HG02943 (cell line): Measurements from ENCODE around the gene DAAM2.

Source experiments
- ATAC-seq: cut with Tn5 transposase; IDR thresholded peaks from one replicate; pipeline ENCODE4 v1.9.1; 2021; ENCODE audit warnings: mild to moderate bottlenecking, low read depth, moderate library complexity; ENCODE audit not compliant: unreplicated experiment

DAAM2 gene

DNA sequence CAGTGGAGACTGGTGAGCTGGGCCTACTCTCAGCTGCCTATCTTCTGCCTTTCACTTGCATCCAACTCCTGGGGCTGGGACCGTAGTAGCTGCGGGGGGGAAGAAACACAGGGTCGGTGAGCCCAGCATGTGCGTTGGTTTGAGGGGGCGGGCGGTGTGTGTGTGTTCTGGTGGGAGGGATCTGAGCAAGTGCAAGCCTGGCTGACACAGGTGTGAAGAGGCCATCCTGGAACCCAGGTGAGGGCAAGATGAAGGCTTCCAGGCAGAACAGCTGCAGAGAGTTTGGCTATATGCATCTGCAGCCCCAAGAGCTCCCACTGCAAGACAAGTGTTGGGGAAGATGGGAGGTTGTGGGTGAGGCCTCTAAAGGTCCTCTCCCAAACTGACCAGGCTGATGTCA lies 111.5 kb downstream of the DAAM2 start:
- ATAC-seq = no peak

DNA sequence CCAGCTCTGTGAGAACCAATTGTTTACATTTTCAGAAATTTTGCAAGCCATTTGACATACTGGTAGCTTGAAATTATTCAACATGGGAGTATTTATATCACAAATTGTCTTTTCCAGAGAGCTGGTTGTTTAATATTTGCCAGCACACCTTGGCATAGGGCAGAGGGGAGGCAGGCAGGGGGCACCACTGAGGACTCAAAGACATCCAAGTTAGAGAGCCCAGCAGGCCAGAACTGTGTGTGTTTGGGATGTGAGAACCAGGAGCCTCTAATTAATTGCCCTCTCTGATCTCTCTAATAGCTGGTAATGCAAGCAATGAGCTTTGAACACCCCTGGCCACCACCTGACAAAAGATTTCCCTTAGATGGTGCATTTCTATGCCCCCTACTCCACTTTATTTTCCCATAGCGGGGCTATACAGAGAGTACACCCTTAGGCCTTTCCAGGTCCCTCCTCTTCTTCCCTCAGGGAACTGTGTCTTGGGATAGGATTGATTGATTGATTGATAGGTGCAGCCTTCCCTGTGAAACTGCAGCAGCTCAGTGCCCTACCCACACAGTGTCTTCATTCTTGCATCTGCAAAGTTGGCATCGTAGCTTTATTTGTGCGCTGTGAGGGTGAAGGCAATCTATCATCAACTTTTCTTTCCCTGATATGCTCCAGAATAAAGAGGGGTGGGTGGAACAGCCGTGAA lies 112.9 kb downstream of the DAAM2 start:
- no peak for ATAC-seq

DNA sequence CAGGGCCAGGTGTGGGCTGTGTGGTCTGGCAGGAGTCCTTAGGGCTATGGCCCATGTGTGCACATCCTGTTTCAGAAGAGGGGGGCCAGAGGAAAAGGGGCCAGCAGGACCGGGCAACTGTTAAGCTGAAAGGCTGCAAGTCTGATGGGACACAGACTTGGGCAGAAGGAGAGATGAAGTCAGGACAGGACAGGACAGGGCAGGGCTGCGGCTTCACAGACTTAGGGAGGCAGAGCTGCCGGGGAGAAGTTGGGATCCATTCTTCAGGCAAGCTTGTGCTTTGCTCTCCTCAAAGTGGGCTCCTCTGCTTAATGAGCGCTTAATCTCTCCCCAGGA lies 113.4 kb downstream of the DAAM2 start:
- ATAC-seq = no peak

DNA sequence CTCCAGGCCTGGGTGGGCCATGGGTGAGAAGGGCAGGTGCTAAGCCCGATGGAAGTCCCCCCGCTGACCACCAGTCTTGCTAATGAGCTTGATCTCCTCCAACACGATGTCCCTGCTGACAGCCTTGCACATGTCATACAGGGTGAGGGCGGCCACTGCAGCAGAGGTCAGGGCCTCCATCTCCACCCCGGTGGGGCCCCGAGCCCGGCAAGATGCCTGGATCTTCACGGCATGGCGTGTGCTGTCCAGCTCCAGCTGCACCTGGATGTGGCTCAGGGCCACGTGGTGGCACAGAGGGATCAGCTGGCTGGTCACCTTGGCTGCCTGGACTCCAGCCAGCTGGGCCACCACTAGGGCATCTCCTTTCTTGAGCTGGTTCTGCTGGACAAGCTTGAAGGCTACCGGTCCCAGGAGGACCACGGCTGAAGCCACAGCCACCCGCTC lies 114.2 kb downstream of the DAAM2 start:
- ATAC-seq = no peak

DNA sequence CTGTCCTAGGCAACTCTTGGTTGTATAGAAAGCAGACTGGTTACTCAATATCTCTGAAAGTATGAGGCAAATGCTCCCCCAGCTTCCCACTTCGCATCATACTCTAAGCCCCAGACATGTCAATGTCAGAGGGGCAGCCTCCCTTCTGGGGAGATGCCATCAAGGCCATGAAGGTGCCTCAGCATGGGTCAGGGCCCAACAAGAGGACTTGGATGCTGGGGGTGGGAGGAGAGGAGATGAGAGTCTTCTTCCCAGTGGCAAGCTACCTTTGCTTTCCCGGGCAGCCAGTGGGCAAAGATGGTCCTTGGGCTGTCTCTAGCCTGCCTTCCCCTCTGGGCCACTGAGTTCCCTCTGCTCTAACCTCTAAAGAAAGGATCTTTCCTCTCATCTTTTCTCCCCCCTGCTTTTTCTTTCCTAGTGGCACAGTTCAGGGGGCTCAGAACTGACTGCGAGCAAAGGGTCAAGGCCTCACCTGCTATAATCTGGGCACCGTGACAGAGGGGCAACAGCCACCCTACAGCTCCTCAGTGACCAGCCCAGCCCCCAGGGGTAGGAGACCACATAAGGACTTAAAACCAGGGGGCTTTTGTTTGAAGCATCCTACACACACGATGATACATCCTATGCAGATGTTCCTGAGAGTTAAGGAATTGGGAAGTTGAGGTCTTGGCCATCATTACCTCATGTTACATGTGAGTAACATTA lies 115.8 kb downstream of the DAAM2 start:
- ATAC-seq = no peak

DNA sequence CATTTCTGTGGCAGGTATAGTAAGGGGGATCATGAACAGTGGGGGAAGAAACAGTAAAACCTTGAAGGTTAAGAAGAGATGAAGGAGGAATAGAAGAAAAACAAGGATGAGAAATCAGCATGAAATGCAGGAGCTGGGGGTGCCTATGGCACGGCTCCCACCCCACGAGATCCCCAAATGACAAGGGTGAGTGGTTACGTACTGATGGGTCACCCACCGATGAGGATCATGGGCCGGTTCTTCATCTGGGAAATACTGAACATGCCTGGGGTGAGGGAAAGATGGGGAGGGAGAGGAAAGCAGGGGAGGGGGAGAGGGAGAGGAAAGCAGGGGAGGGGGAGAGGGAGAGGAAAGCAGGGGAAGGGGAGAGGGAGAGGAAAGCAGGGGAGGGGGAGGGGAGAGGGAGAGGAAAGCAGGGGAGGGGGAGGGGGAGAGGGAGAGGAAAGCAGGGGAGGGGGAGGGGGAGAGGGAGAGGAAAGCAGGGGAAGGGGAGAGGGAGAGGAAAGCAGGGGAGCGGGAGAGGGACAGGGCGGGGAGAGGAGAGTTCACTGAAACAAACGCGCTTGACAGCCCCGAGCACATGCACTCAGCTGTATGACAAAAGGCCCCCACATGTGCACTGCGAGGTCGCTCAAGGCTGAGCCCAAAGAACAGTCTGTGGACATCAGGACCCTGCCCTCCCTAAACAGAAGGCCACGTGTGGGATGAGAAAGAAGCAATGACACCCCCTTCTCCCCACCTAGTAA lies 116.8 kb downstream of the DAAM2 start:
- ATAC-seq = no peak

DNA sequence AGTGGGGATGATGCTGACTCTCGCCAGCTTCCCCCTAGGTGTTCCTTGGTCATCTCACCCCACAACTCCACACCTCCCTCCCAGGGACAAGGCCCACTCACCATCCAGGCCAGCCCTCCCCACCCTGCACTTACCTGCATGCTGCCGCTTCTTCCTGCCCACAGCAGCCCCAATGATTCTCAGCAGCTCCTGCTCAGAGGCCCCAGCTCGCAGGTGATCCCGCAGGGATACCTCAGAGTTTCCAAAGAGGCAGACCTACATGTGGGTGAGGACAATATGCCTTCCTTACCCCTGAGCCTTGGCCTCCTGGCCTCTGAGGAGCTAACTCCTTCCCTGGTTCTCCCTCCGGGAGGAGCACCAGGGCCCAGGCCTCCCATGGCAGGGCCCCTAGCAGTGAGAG lies 117.5 kb downstream of the DAAM2 start:
- ATAC-seq = no peak

DNA sequence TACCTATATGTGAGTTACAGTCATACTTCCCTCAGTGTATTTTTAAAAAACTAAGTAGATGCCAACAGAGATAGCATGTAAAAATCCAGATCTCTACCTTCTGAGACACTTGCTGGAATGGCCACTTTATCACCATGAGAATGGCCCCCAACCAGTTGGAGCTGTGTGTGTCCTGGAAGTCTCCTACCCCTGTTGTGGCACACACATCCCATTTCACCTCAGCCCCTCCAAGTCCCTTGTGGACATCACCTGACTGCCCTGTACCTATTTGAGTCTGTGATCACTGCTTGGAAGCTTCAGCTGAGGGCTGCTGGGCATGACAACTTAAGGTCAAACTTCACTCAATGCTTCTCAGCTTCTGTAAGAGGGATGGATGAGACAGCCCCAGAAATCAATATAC lies 118.0 kb downstream of the DAAM2 start:
- no peak for ATAC-seq

DNA sequence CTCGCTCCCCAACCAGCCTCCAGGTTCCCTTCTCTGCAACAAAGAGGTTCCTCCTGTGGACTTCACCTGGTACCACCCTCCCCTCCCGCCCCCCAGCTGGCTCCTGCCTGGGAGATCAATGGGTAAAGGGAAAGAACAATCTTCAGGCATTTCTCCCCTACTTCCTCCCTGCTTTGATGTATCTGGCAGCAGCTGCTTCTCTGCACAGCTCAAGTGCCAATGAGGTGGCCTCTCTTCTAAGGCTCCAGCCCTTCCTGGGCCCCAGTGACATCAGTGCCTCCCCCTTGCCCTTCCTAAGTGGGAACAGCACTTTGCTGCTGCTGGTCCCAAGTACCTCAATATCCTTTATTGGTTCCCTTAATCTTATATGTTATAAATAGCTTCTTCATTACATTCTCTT lies 118.6 kb downstream of the DAAM2 start:
- no peak for ATAC-seq

DNA sequence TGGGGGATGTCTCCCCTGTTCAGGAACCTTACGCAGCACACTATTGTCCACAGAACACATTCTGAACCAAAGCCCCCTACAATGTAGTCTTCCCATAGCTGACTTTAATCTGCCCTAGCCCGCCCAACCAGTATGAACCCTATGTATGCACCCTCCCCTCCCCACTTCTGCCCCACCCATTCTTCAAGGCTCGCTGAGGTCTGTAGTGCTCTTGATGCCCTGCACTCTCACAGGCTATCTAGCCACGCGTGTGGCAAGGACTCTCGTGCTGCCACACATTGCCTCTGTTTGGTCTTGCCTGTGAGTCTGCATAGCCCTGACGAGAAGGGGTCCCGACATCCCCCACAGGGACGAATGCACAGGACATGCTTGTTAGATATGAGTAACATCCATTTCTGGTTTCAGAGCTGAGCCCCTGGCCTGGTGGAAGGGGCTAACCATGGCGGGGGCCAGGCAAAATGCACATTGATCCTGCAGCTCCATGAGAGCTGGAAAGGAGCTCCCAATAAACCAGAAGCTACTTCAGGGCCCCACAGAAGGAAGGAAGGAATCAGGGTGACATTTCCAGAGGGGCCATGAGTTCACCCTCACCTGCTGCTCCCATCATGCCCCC lies 119.4 kb downstream of the DAAM2 start:
- ATAC-seq = no peak

DNA sequence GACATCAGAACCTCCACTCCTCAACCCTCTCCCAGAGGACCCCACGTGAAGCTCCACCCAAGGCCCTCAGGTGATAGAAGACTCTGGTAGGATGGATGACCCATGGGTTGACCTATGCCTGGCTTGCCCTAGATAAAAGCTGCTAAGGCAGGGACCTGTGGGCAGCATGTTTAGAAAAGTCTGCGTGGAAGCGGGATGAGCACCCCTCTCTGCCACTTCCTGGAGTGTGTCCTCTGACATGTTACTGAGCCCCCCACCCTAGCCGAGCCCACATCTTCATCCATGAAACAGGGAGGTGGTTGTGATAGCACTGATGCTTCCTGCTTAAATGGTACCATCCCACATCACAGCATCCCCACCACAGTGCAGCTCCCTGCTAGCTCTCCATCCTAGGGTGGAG lies 120.3 kb downstream of the DAAM2 start:
- ATAC-seq = no peak

DNA sequence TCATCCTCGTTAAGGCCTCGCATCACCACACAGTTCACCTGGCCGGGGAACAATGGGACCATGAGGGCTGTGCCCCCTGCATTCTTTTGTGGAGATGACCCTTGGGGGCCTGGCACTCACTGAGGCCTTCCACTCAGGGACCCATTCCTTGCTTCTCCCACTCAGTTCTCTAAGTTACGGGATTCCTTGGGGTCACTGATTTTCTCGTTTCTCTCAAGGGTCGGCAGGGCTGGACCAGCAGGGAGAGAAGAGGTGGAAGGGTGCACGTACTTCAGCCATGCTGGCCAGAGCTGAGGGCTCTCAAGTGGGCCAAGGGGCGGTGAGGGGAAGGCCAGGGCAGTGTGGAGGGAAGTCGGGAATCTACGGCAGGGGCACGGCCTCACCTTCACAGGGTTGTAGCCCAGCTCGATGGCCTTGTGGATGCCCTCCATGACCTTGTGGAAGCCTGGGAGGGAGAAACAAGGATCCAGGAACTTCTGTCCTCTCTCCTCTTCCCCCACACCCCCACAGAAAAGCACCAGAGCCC lies 121.3 kb downstream of the DAAM2 start:
- ATAC-seq = no peak

DNA sequence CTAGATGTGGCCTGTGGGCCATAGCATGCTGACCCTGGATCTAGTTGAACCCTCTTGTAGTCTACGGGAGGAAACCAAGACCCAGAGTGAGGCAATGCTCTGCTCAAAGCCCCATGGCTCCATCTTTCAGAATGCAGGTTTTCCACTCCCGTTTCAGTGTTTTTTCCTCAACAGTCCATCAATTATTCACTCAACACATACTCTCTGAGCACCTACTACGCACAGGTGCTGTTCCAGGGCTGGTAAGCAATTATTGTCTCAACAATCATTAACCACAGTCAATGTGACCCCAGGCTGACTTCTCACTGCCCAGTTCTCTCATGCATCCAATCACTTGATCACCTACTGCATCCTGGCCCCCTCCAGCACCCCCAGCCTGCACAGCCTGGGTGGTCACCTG lies 122.1 kb downstream of the DAAM2 start:
- no peak for ATAC-seq

DNA sequence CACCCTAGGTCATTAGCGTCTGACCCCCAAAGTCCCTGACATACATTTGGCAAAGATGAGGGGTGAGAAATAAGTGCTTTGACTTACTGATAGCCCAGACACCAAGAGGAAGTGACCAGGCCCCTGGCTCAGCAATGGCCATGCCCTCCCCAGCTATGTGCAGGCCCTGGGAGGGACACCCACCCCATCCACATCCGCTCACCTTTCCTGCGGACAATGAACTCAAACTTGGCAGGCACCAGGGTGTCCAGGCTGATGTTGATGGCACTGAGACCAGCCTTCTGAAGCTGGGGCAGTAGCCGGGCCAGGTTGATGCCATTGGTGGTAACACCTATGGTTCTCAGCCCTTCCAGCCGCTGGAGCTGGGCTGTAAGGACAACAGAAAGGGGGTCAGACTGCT lies 123.7 kb downstream of the DAAM2 start:
- no peak for ATAC-seq

DNA sequence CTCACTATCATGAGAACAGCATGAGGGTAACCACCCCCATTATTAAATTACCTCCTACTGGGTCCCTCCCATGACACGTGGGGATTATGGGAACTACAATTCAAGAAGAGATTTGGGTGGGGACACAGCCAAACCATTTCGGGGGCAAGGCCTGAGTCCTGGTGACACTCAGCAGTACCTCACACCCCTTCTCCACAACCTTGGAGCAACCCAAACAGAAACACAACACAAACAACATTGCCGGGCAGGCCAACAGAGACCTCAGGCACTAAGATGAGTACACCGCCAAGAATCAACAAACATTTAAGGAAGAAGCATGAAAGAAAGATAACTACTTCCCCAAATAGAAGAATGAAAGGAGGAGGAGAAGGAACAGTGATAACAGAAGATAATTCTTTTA lies 125.2 kb downstream of the DAAM2 start:
- ATAC-seq = no peak

DNA sequence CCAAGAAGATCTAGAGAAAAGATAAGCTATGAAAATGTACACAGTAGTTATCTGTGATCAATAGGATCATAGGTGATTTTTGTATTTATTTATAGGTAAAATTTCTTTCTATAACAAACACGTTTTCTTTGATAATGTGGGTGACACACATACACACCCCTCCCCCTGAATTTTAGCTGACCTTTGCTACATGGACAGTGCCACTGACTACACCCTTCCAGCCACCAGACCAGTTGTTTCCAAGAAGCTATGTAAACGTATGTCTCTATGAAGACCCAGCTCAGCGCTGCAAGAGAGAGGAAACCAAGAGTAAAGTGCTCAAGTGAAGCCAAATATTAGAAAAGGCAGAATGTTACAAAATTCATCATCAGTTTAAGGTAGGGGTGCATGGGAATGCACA lies 125.8 kb downstream of the DAAM2 start:
- ATAC-seq = no peak

DNA sequence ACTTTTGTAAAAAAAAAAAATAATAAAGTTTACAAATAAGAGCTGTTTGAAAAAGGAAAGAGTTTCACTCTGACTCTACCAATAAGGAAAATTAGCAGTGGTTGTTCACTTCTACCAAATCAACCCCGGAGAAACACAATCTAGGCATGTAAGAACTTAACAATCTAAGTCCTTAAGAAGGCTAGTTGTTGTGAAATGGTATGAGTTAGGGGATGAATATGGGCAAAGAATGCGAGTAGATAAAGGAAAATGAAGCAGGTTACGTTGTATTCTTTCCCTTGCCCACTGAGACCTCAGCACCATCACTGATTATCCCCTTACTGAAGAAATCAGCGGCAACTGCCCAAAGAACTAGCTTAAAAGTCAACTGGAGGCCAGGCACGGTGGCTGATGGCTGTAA lies 126.7 kb downstream of the DAAM2 start:
- no peak for ATAC-seq

DNA sequence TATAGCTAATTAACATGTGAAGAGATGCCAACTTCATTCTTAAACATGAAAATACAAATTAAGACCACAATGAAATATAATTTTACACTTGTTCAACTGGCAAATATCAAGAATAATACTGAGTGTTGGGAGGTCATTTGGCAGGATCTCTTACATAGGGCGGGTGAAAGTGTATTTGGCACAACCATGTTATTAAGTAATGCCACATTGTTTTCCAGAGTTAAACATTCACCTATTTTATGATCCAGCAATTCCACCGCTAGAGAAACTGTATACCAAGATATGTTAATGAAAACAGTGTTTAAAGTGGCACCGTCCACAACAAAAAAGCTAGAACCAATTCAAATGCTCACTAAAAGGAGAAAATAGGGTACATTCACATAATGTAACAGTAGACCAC lies 128.0 kb downstream of the DAAM2 start:
- ATAC-seq = no peak

DNA sequence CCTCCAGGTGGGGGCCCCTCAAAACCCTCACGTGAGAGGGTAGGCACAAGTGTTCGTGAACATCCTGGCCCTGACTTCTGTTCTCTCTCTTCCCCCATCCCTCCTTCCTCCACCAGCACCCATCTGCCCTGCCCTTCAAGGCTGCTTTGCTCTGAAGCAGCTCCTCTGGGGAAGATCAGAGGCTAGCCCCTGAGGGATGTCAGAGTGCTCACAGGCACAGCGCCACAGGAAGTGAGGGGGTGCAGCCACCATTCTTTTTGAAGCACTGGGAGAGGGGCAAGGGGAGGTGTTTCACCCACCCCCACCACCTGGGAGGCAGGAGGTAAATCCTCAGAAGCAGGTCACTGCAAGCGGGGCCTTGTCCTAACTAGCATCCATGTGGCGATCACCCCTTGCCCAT lies 130.6 kb downstream of the DAAM2 start:
- no peak for ATAC-seq

DNA sequence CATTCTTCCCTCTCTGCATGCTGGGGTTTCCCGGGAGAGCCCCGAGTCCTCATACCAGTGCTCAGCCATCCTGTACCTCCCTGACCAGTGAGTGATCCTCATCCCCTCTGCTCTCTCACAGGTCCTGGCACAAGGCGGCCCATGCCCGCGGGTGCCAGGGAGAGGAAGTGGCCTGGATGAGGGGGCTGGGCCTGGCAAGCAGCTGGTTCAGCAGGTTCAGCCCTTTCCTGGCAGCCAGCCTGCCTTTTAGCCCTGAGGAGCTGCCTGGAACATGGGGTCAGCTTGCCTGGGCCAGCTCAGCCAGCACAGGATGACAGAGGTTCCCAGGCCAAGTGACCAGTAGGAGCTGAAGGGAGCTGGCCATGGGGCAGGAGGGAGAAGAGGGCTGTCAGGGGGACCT lies 131.2 kb downstream of the DAAM2 start:
- no peak for ATAC-seq

DNA sequence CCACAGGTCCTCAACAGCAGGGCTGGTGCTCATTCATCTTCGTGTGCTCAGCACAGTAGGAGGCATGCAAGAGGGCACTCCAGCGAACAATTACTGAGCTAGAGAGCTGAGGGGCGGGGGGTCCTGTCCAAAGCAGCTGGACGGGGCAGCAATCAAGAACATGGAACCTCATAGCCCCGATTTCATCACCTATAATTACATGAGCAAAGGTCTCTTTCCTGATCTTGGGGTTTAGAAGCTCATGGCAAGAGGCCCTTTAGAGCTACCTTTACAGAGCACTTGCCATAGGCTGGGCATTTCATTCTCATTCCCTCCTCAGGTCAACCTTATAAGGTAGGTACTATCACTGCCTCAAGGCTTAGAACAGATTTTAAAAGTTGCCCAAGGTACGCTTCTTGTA lies 131.7 kb downstream of the DAAM2 start:
- ATAC-seq = no peak
